ENCODE results near the gene LAMA2. TPM values are rescaled to one million over a fixed set of nuclear protein-coding genes. Genes with fewer than 3 reads are reported as not detected.

LAMA2 gene
- total RNA-seq, 3 donors from 2014 or later: 116 to 293 (median 118) TPM

DNA sequence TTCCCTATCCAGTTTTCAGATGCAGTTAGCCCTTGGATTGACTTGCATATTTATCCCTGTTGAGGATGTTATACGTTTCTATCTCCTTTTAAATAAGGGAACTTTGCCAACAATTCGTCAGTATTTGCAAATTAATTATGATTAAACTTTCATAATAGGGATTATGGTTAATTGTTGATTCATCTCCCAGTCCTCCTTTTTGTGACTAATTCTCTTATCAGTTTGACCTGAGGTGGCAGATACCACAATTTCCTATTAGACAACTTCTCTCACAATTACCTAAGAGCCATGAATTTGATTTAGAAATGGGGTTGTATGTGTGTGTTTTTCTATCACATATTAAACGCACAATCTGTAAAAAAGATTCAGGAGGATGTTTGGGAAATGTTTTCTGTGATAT lies 172.9 kb downstream of the LAMA2 start:
- no peaks in the 10 kb centered on the region for H3K4me1 ChIP-seq
- H3K27ac ChIP-seq: no peak overlapping the region
- no peak for TF ChIP-seq POLR2A (IDR thresholded peaks at IDR 0.05)
- TF ChIP-seq, protein P1, sequence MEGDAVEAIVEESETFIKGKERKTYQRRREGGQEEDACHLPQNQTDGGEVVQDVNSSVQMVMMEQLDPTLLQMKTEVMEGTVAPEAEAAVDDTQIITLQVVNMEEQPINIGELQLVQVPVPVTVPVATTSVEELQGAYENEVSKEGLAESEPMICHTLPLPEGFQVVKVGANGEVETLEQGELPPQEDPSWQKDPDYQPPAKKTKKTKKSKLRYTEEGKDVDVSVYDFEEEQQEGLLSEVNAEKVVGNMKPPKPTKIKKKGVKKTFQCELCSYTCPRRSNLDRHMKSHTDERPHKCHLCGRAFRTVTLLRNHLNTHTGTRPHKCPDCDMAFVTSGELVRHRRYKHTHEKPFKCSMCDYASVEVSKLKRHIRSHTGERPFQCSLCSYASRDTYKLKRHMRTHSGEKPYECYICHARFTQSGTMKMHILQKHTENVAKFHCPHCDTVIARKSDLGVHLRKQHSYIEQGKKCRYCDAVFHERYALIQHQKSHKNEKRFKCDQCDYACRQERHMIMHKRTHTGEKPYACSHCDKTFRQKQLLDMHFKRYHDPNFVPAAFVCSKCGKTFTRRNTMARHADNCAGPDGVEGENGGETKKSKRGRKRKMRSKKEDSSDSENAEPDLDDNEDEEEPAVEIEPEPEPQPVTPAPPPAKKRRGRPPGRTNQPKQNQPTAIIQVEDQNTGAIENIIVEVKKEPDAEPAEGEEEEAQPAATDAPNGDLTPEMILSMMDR (IDR thresholded peaks at IDR 0.05): no peak
- no peak for TF ChIP-seq POLR2AphosphoS5 (IDR thresholded peaks at IDR 0.05)
- intact Hi-C loops (cut with DNase I; ENCODE audit: low total_unique reads): no loop called here
- no peak overlapping the region for H3K4me3 ChIP-seq
- no peaks in the 10 kb centered on the region for H3K27me3 ChIP-seq
- H3K9me3 ChIP-seq: no peaks in the 10 kb centered on the region
- no peak for DNase-seq (ENCODE audit: low spot score in 2 of 2)
- no peaks in the 10 kb centered on the region for H3K36me3 ChIP-seq

DNA sequence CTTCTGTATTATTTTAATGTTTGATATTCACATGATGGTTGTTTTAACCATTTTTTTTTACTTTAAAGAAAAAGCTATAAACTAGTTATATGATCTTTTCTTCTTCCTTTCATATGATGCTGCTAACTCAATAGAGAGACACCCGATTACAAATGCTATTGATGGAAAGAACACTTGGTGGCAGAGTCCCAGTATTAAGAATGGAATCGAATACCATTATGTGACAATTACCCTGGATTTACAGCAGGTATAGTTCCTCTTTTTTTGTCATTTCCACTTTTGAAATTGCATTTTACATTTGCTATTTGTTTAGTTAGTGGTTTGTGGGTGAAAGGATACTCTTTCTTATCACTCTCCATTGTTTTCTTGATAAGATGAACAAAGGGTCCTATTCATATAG lies 176.7 kb downstream of the LAMA2 start:
- Histone ChIP-seq H3K4me3 (no peak overlapping the region), H3K36me3 (no peaks in the 10 kb centered on the region), H3K9me3 (no peaks in the 10 kb centered on the region), H3K27ac (no peak overlapping the region), H3K4me1 (no peaks in the 10 kb centered on the region), H3K27me3 (no peaks in the 10 kb centered on the region)
- intact Hi-C loops (cut with DNase I; ENCODE audit: low total_unique reads): no loop called here
- DNase-seq (ENCODE audit: low spot score in 2 of 2): no peak
- TF ChIP-seq POLR2AphosphoS5 (IDR thresholded peaks at IDR 0.05) (no peak), POLR2A (IDR thresholded peaks at IDR 0.05) (no peak)
- TF ChIP-seq, protein P1 (IDR thresholded peaks at IDR 0.05): no peak

DNA sequence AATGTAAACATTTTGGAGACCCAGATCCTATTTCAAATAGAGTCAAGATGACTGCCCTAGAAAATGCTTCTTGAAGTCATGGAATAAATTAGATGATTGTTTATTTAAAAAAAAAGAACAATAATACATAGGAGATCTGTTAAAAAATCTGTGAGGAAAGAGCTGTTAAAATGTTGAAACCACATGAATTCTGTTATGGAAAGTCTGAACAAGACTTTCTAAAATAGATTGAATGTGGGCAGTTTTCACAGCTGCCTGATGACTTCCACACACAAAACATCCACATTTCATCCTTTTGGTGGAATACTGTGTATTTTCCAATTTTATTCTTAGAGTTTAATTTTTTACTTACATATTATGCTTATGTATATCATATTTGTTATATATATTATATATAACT lies 186.1 kb downstream of the LAMA2 start:
- intact Hi-C loops (cut with DNase I; ENCODE audit: low total_unique reads): no loop called here
- H3K9me3 ChIP-seq: no peaks in the 10 kb centered on the region
- H3K27me3 ChIP-seq: no peaks in the 10 kb centered on the region
- TF ChIP-seq, protein P1 (IDR thresholded peaks at IDR 0.05): no peak
- TF ChIP-seq POLR2A (IDR thresholded peaks at IDR 0.05) (no peak), POLR2AphosphoS5 (IDR thresholded peaks at IDR 0.05) (no peak)
- no peak overlapping the region for H3K4me3 ChIP-seq
- DNase-seq (ENCODE audit: low spot score in 2 of 2): no peak
- H3K27ac ChIP-seq: peak overlapping the region in 1 of 2 donors; percentile 32
- no peaks in the 10 kb centered on the region for H3K4me1 ChIP-seq
- no peaks in the 10 kb centered on the region for H3K36me3 ChIP-seq

DNA sequence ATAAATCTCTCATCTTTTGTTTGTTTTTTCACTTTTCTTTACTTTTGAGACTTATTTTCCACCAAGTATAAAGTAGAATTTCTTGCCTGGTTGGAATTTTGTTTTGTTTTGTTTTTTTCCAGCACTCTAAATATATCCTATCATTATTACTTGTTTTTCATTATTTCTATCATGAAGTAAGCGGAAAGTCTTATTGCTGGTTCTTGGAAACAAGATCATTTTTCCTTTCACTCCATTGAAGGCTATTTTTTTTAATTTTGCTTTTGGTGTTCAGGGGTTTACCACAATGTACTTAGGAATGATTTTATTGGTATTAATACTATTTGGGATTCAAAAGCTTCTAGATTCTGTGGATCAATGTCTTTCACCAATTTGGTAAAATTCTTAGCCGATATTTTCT lies 190.1 kb downstream of the LAMA2 start:
- intact Hi-C loops (cut with DNase I; ENCODE audit: low total_unique reads): no loop called here
- no peaks in the 10 kb centered on the region for H3K36me3 ChIP-seq
- no peaks in the 10 kb centered on the region for H3K27me3 ChIP-seq
- H3K4me3 ChIP-seq: no peak overlapping the region
- H3K27ac ChIP-seq: no peak overlapping the region
- no peaks in the 10 kb centered on the region for H3K4me1 ChIP-seq
- DNase-seq (ENCODE audit: low spot score in 2 of 2): no peak
- no peaks in the 10 kb centered on the region for H3K9me3 ChIP-seq
- TF ChIP-seq, protein P1 (IDR thresholded peaks at IDR 0.05): no peak
- TF ChIP-seq POLR2A (IDR thresholded peaks at IDR 0.05) (no peak), POLR2AphosphoS5 (IDR thresholded peaks at IDR 0.05) (no peak)

DNA sequence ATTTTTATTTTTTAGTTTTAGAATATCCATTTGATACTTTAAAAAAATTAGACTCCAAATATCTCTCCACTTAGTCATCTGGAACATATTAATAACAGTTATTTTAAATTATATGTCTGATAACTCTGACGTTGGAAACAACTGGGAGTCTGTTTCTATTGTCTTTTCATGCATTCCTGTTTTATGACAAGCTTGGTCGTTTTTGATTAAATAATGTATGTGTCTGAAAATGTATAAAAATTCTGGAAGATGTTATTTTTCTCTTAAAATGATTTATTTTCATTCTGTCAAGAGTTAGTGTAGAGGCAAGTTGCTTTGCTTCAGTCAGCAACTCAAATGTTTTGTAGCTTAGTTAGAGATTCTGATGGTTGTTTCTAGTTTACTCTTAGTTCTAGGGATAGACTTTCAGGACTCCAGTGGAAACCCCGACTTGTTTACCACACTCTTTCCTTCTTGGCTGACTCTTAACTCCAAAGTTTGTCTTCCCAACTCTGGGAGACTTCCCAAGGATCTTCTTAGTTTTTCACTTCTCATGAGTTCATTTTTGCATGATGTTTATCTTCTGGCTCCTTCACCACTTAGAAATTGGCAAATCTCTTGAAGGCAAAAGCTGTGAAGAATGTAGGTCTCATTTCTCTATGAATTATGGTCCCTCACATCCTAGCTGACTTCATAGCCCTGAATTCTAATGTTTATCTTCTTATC lies 190.9 kb downstream of the LAMA2 start:
- no peaks in the 10 kb centered on the region for H3K36me3 ChIP-seq
- H3K27me3 ChIP-seq: no peaks in the 10 kb centered on the region
- peak overlapping the region in 1 of 2 donors; percentile 40 for H3K27ac ChIP-seq
- no peaks in the 10 kb centered on the region for H3K9me3 ChIP-seq
- no peak for DNase-seq (ENCODE audit: low spot score in 2 of 2)
- intact Hi-C loops (cut with DNase I; ENCODE audit: low total_unique reads): no loop called here
- no peaks in the 10 kb centered on the region for H3K4me1 ChIP-seq
- TF ChIP-seq POLR2AphosphoS5 (IDR thresholded peaks at IDR 0.05): no peak
- TF ChIP-seq, protein P1 (IDR thresholded peaks at IDR 0.05): no peak
- H3K4me3 ChIP-seq: no peak overlapping the region

Data from breast epithelium (tissue), 4 donors.